H9 (cell line): ENCODE results near the gene B3GLCT. TPM values are rescaled to one million over a fixed set of nuclear protein-coding genes. Genes with fewer than 3 reads are reported as not detected.

Experiments used
- DNase-seq: peaks from one replicate; pipeline ENCODE4 v3.0.0-alpha.2; 2017
- H2AFZ ChIP-seq: one replicate; pipeline ENCODE4 v1.6.1; 2013; ENCODE audit warnings: mild to moderate bottlenecking, low read length, control low read depth, moderate library complexity
- H2AK5ac ChIP-seq: 2 replicates; pipeline ENCODE4 v1.6.1; 2013; ENCODE audit warnings: low read length, control low read depth, mixed read lengths; ENCODE audit not compliant: insufficient read length
- H2BK120ac ChIP-seq: one replicate; pipeline ENCODE4 v1.6.1; 2013; ENCODE audit warnings: low read depth, mild to moderate bottlenecking, low read length, control low read depth, inconsistent platforms; ENCODE audit not compliant: poor library complexity, severe bottlenecking
- H2BK12ac ChIP-seq: 2 replicates; pipeline ENCODE4 v1.6.1; 2013; ENCODE audit warnings: low read length, control low read depth, mixed read lengths, low read depth; ENCODE audit not compliant: insufficient read length
- H2BK15ac ChIP-seq: 2 replicates; pipeline ENCODE4 v1.6.1; 2013; ENCODE audit warnings: low read depth, low read length, control low read depth
- H2BK20ac ChIP-seq: one replicate; pipeline ENCODE4 v1.6.1; 2013; ENCODE audit warnings: low read depth, mild to moderate bottlenecking, low read length, control low read depth, inconsistent platforms; ENCODE audit not compliant: poor library complexity, severe bottlenecking
- H2BK5ac ChIP-seq: 2 replicates; pipeline ENCODE4 v1.6.1; 2013; ENCODE audit warnings: low read length, control low read depth, mixed read lengths; ENCODE audit not compliant: insufficient read length
- H3K14ac ChIP-seq: 2 replicates; pipeline ENCODE4 v1.6.1; 2013; ENCODE audit warnings: low read length, control low read depth; ENCODE audit not compliant: insufficient read depth
- H3K18ac ChIP-seq: 2 replicates; pipeline ENCODE4 v1.6.1; 2013; ENCODE audit warnings: low read depth, mild to moderate bottlenecking, mixed read lengths, low read length, control low read depth; ENCODE audit not compliant: insufficient read length
- H3K23ac ChIP-seq: 2 replicates; pipeline ENCODE4 v1.6.1; 2013; ENCODE audit warnings: low read length, control low read depth, mixed read lengths, low read depth; ENCODE audit not compliant: insufficient read length
- H3K23me2 ChIP-seq: 2 replicates; pipeline ENCODE4 v1.6.1; 2013; ENCODE audit warnings: low read depth, mild to moderate bottlenecking, mixed read lengths, low read length, control low read depth; ENCODE audit not compliant: insufficient read length, poor library complexity, severe bottlenecking
- H3K27ac ChIP-seq: 2 replicates; pipeline ENCODE4 v1.5.1; 2013; ENCODE audit warnings: low read length, control low read depth, mixed read lengths, low read depth; ENCODE audit not compliant: insufficient read length
- H3K27me3 ChIP-seq: 2 replicates; pipeline ENCODE4 v1.6.1; 2013; ENCODE audit warnings: low read length, control low read depth, inconsistent platforms; ENCODE audit not compliant: insufficient read depth
- H3K4ac ChIP-seq: 2 replicates; pipeline ENCODE4 v1.6.1; 2013; ENCODE audit warnings: low read depth, mild to moderate bottlenecking, control low read depth, inconsistent platforms, low read length, moderate library complexity
- H3K4me1 ChIP-seq: 2 replicates; pipeline ENCODE4 v1.6.1; 2013; ENCODE audit warnings: low read length, control low read depth, inconsistent platforms; ENCODE audit not compliant: insufficient read depth
- H3K4me2 ChIP-seq: 2 replicates; pipeline ENCODE4 v1.6.1; 2013; ENCODE audit warnings: low read length, control low read depth, mixed read lengths; ENCODE audit not compliant: insufficient read length, insufficient read depth
- H3K56ac ChIP-seq: 2 replicates; pipeline ENCODE4 v1.6.1; 2013; ENCODE audit warnings: low read depth, mild to moderate bottlenecking, mixed read lengths, low read length, control low read depth; ENCODE audit not compliant: insufficient read length
- H3K79me1 ChIP-seq: 2 replicates; pipeline ENCODE4 v1.6.1; 2013; ENCODE audit warnings: low read depth, mild to moderate bottlenecking, moderate library complexity, low read length, control low read depth, inconsistent platforms; ENCODE audit not compliant: insufficient read depth, poor library complexity, severe bottlenecking
- H3K79me2 ChIP-seq: 2 replicates; pipeline ENCODE4 v1.6.1; 2013; ENCODE audit warnings: low read length, control low read depth, inconsistent platforms; ENCODE audit not compliant: insufficient read depth
- H3K9ac ChIP-seq: 2 replicates; pipeline ENCODE4 v1.6.1; 2013; ENCODE audit warnings: low read length, control low read depth, mixed read lengths; ENCODE audit not compliant: insufficient read length; ENCODE audit errors: extremely low read depth
- H3K9me3 ChIP-seq: one replicate; pipeline ENCODE4 v1.6.1; 2013; ENCODE audit warnings: low read depth, low read length, inconsistent platforms; ENCODE audit not compliant: control insufficient read depth
- H3T11ph ChIP-seq: one replicate; pipeline ENCODE4 v1.6.1; 2013; ENCODE audit warnings: mild to moderate bottlenecking, low read length, control low read depth, inconsistent platforms
- H4K20me1 ChIP-seq: one replicate; pipeline ENCODE4 v1.6.1; 2013; ENCODE audit not compliant: control insufficient read depth, insufficient read length, insufficient read depth
- H4K5ac ChIP-seq: 2 replicates; pipeline ENCODE4 v1.6.1; 2013; ENCODE audit warnings: low read depth, mild to moderate bottlenecking, mixed read lengths, low read length, control low read depth; ENCODE audit not compliant: insufficient read length
- H4K8ac ChIP-seq: replicated peaks from 2 replicates; pipeline ENCODE4 v1.6.1; 2013; ENCODE audit warnings: low read length, control low read depth, mixed read lengths, low read depth; ENCODE audit not compliant: insufficient read length
- H4K91ac ChIP-seq: 2 replicates; pipeline ENCODE4 v1.6.1; 2013; ENCODE audit warnings: low read depth, mild to moderate bottlenecking, moderate library complexity, mixed read lengths, low read length, control low read depth; ENCODE audit not compliant: insufficient read length
- H3K27ac Mint-ChIP-seq, 3 experiments: 2 replicates in 2 of 3; 3 replicates in 1 of 3; pipeline ENCODE4 v1.8.0; 2020 to 2021; ENCODE audit warnings: mixed read lengths in 3 of 3, mild to moderate bottlenecking in 1 of 3, moderate library complexity in 1 of 3
- H3K27me3 Mint-ChIP-seq: 2 replicates; pipeline ENCODE4 v1.8.0; 2021; ENCODE audit warnings: low read depth, mild to moderate bottlenecking, moderate library complexity, mixed read lengths
- H3K36me3 Mint-ChIP-seq, 3 experiments: 2 replicates in 2 of 3; 3 replicates in 1 of 3; pipeline ENCODE4 v1.8.0; 2020 to 2021; ENCODE audit warnings: low read depth in 3 of 3, mixed read lengths in 3 of 3; ENCODE audit not compliant: insufficient read depth in 1 of 3
- H3K4me1 Mint-ChIP-seq, 2 experiments: 2 replicates each; pipeline ENCODE4 v1.8.0; 2020; ENCODE audit warnings: mixed read lengths in 2 of 2
- H3K4me3 Mint-ChIP-seq, 2 experiments: 2 replicates in 1 of 2; 3 replicates in 1 of 2; pipeline ENCODE4 v1.8.0; 2020 to 2021; ENCODE audit warnings: mild to moderate bottlenecking in 2 of 2, mixed read lengths in 2 of 2, moderate library complexity in 1 of 2
- H3K9me3 Mint-ChIP-seq, 2 experiments: 2 replicates in 1 of 2; 3 replicates in 1 of 2; pipeline ENCODE4 v1.8.0; 2020; ENCODE audit warnings: mild to moderate bottlenecking in 2 of 2, mixed read lengths in 2 of 2, moderate library complexity in 1 of 2
- WGBS: extraction: QIAGEN DNeasy Blood & Tissue Kit; methylation state at CpG from one replicate; pipeline ENCODE4 v1.1.7; 2013; ENCODE audit warnings: missing lambda C conversion rate, low lambda C conversion rate, mixed read lengths; ENCODE audit not compliant: insufficient read length; ENCODE audit errors: extremely low coverage; 5-methylcytosine and 5-hydroxymethylcytosine counted together
- total RNA-seq: library from RNA; stranded (reverse); gene quantifications from 2 replicates; pipeline ENCODE4 v1.2.1, GENCODE V29; 2021
- TF ChIP-seq, protein P1 (sequence below): fragments of 200-600 bp; sonication (generic); conservative IDR thresholded peaks from 3 replicates; pipeline ENCODE4 v1.8.0; 2021; ENCODE audit warnings: antibody characterized with exemption, mild to moderate bottlenecking

The B3GLCT gene
- total RNA-seq, 1 experiment from 2014 or later, result 5.4 TPM

DNA sequence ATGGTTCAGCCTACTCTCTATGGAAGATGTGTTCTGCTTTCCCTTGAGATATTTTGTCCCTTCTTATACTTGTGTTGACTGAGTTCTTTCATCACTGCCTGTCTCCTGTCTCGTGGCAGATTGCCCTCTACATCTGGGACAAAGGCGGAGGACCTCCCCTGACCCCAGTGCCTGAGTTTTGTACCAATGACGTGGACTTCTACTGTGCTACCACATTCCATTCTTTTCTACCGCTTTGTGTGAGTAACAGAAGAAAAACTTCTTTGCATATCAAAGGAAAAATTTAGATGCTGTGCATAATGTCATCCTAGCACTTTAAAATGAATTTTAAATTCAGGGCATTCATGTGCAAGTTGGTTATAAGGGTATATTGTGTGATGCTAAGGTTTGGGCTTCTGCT, 74.6 kb downstream of the B3GLCT start:
- Histone ChIP-seq H2BK5ac (no peak overlapping the region), H3K79me2 (no peaks in the 10 kb centered on the region), H3K14ac (no peak overlapping the region), H3K79me1 (no peaks in the 10 kb centered on the region), H3K56ac (no peak overlapping the region), H3K4ac (no peak overlapping the region), H2BK120ac (no peak overlapping the region), H3K4me2 (no peak overlapping the region), H3K4me1 (no peaks in the 10 kb centered on the region), H3K9ac (no peak overlapping the region), H4K91ac (no peak overlapping the region), H3K27ac (no peak overlapping the region), H4K20me1 (no peaks in the 10 kb centered on the region), H3K23ac (no peak overlapping the region), H3K23me2 (no peaks in the 10 kb centered on the region), H3K27me3 (no peaks in the 10 kb centered on the region), H3K9me3 (peaks cover 8% of the 10 kb centered on the region), H4K5ac (no peak overlapping the region), H2BK12ac (no peak overlapping the region), H2AK5ac (no peak overlapping the region), H3T11ph (no peak overlapping the region), H4K8ac (no peak overlapping the region), H2BK20ac (no peak overlapping the region), H3K18ac (no peak overlapping the region), H2BK15ac (no peak overlapping the region), H2AFZ (no peak overlapping the region)
- H3K27ac Mint-ChIP-seq, result peak overlapping the region in 1 of 3 experiments; percentile 5; a peak in 1 of 7 replicates
- no peaks in the 10 kb centered on the region for H3K27me3 Mint-ChIP-seq
- TF ChIP-seq, protein P1, sequence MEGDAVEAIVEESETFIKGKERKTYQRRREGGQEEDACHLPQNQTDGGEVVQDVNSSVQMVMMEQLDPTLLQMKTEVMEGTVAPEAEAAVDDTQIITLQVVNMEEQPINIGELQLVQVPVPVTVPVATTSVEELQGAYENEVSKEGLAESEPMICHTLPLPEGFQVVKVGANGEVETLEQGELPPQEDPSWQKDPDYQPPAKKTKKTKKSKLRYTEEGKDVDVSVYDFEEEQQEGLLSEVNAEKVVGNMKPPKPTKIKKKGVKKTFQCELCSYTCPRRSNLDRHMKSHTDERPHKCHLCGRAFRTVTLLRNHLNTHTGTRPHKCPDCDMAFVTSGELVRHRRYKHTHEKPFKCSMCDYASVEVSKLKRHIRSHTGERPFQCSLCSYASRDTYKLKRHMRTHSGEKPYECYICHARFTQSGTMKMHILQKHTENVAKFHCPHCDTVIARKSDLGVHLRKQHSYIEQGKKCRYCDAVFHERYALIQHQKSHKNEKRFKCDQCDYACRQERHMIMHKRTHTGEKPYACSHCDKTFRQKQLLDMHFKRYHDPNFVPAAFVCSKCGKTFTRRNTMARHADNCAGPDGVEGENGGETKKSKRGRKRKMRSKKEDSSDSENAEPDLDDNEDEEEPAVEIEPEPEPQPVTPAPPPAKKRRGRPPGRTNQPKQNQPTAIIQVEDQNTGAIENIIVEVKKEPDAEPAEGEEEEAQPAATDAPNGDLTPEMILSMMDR, result no peak
- peaks cover 32 to 59% (median 59%) of the 10 kb centered on the region in 3 experiments for H3K36me3 Mint-ChIP-seq
- H3K4me1 Mint-ChIP-seq, result peaks cover 5 to 6% of the 10 kb centered on the region in 2 experiments
- no peak for DNase-seq
- no CpG with 5 or more reads among the region's 4 CpGs for WGBS
- no peak overlapping the region for H3K4me3 Mint-ChIP-seq
- peaks cover 25 to 37% of the 10 kb centered on the region in 2 experiments for H3K9me3 Mint-ChIP-seq
